Gastroesophageal sphincter (tissue), 4 donors: ENCODE measurements around the gene CBX7. TPM values are rescaled to one million over a fixed set of nuclear protein-coding genes. Genes with fewer than 3 reads are reported as not detected.

Source experiments
- ATAC-seq: fragments of 150-250 bp; one replicate; pipeline ENCODE4 v1.9.1; 2016; ENCODE audit warnings: mild to moderate bottlenecking, moderate library complexity
- H3K27ac ChIP-seq, 4 donors: fragments of 200-600 bp; sonication (generic) in 3 of 4; 1 replicate in 3 of 4; 2 replicates in 1 of 4; pipeline ENCODE4 v1.5.1; 2016 to 2019
- H3K27me3 ChIP-seq: fragments of 200-600 bp; sonication (generic); one replicate; pipeline ENCODE4 v1.5.1; 2019
- H3K36me3 ChIP-seq, 2 donors: fragments of 200-600 bp; sonication (generic); one replicate each; pipeline ENCODE4 v1.5.1; 2019; ENCODE audit warnings: control low read depth in 1 of 2
- H3K4me1 ChIP-seq, 3 donors: fragments of 200-600 bp; sonication (generic); 1 replicate in 2 of 3; 2 replicates in 1 of 3; pipeline ENCODE4 v1.5.1; 2016 to 2019; ENCODE audit warnings: control low read depth in 2 of 3
- H3K4me3 ChIP-seq, 2 donors: fragments of 200-600 bp; sonication (generic); one replicate each; pipeline ENCODE4 v1.5.1; 2019; ENCODE audit warnings: mild to moderate bottlenecking in 1 of 2, moderate library complexity in 1 of 2
- H3K9me3 ChIP-seq, 3 donors: fragments of 200-600 bp; sonication (generic); one replicate each; pipeline ENCODE4 v1.5.1; 2017 to 2019; ENCODE audit warnings: control low read depth in 2 of 3
- EP300 ChIP-seq: sonication (generic); formaldehyde crosslinking; IDR thresholded peaks from one replicate; pipeline ENCODE4 v1.6.1; 2017; ENCODE audit warnings: antibody characterized with exemption, mild to moderate bottlenecking
- POLR2A ChIP-seq, 2 donors: fragments of 450-650 bp; IDR thresholded peaks; one replicate each; pipeline ENCODE4 v1.6.1; 2017; ENCODE audit warnings: antibody characterized with exemption in 2 of 2, mild to moderate bottlenecking in 2 of 2, moderate library complexity in 1 of 2
- POLR2AphosphoS5 ChIP-seq: sonication (generic); formaldehyde crosslinking; IDR thresholded peaks from one replicate; pipeline ENCODE4 v1.6.1; 2017; ENCODE audit warnings: antibody characterized with exemption
- WGBS, 2 donors: methylation state at CpG; one replicate each; pipeline ENCODE4 v1.1.5; 2018; ENCODE audit warnings: low coverage in 1 of 2; 5-methylcytosine and 5-hydroxymethylcytosine counted together
- total RNA-seq, 4 donors: library from RNA; depleted of rRNA; stranded (reverse); fragments of >200 nt; gene quantifications; one replicate each; pipeline ENCODE4 v1.1.0, GENCODE V29; 2016
- TF ChIP-seq, protein P1 (sequence below), 4 experiments: fragments of 200-600 bp in 2 of 4; fragments of 450-650 bp in 2 of 4; sonication (generic) in 1 of 4; IDR thresholded peaks; one replicate each; pipeline ENCODE4 v1.5.1; 2017 to 2019; ENCODE audit warnings: antibody characterized with exemption in 4 of 4, mild to moderate bottlenecking in 2 of 4, moderate library complexity in 2 of 4

CBX7 gene
- total RNA-seq, 4 donors from 2014 or later = 102 to 223 (median 171) TPM

DNA sequence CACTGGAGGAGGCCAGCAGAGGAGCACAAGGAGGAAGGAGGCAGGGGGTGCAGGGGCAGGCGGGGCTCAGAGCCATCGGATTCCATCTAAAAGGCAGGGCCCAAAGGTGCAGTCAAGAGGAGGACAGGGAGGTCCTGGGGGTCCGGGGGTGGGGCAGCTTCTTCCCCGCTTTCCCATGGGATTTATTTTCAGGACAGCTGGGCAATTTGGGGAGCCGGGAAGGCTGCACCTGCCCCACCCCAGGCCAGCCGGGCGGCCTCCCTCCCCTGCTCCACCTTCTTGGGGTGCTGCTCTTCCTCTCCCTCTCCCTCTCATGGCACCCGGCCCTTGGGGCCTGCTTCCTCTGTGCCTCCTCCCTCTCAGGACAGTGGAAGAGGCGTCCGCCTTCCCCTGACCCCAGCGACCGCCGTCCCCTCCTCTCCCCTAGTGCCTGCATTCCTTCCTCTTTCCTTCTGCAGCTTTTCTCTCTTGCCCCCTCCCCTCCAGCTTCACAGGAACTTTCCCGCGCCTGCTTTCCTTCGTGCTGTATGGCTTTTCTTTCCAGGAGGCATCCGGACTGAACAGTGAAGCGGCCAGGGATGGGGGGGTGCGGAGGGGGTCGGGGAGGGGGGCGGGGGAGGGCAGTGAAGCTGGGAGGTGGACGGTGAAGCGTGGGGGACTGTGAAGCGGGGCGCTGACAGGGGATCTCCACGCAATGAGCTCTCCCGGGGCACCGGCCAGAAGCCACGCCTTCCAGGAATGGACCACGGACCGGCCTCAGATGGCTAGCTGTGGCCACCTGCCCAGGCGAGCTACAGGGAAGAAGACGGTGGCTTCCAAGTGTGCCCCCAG, 28.5 kb downstream of the CBX7 start:
- no peak overlapping the region for H3K4me3 ChIP-seq
- peaks cover 0 to 8% of the 10 kb centered on the region in 2 donors for H3K36me3 ChIP-seq
- no peaks in the 10 kb centered on the region for H3K9me3 ChIP-seq
- H3K27ac ChIP-seq = no peak overlapping the region
- TF ChIP-seq, protein P1, sequence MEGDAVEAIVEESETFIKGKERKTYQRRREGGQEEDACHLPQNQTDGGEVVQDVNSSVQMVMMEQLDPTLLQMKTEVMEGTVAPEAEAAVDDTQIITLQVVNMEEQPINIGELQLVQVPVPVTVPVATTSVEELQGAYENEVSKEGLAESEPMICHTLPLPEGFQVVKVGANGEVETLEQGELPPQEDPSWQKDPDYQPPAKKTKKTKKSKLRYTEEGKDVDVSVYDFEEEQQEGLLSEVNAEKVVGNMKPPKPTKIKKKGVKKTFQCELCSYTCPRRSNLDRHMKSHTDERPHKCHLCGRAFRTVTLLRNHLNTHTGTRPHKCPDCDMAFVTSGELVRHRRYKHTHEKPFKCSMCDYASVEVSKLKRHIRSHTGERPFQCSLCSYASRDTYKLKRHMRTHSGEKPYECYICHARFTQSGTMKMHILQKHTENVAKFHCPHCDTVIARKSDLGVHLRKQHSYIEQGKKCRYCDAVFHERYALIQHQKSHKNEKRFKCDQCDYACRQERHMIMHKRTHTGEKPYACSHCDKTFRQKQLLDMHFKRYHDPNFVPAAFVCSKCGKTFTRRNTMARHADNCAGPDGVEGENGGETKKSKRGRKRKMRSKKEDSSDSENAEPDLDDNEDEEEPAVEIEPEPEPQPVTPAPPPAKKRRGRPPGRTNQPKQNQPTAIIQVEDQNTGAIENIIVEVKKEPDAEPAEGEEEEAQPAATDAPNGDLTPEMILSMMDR (IDR thresholded peaks at IDR 0.05) = no peak
- TF ChIP-seq EP300 (no peak), POLR2AphosphoS5 (no peak), POLR2A (IDR thresholded peaks at IDR 0.05) (no peak)
- no peaks in the 10 kb centered on the region for H3K27me3 ChIP-seq
- ATAC-seq = no peak
- WGBS, 2 donors = 18 to 23% methylated on average over 10 to 16 of the region's 33 CpGs
- H3K4me1 ChIP-seq = peaks cover 0 to 11% (median 0%) of the 10 kb centered on the region in 3 donors

DNA sequence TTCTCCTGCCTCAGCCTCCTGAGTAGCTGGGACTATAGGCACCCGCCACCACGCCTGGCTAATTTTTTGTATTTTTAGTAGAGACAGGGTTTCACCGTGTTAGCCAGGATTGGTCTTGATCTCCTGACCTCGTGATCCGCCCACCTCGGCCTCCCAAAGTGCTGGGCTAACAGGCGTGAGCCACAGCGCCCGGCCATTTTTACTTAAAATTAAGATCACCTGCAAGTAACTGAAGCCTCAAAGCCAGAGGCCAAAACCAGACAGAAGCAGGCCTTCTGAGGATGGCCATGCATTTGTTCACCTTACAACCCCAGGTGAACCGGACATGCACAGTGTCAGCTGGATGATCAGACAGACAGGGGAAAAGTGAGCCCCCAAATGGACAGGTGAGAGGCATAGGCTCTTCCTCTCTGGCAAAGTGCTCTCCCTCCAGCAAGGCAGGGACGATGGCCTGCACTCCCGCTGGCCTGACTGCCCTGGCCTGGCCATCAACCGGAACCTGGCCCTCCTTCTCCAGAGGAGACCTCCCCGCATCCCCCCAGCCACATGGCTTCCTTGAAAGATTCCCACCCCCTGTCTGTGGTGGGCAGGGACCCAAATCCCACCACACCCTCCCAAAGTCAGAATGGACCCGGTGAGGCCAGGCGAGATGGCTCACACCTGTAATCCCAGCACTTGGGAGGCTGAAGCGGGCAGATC, 29.6 kb downstream of the CBX7 start:
- H3K9me3 ChIP-seq = no peaks in the 10 kb centered on the region
- no peak for ATAC-seq
- no peaks in the 10 kb centered on the region for H3K27me3 ChIP-seq
- peaks cover 0 to 3% of the 10 kb centered on the region in 2 donors for H3K36me3 ChIP-seq
- TF ChIP-seq POLR2AphosphoS5 = no peak
- TF ChIP-seq POLR2A (IDR thresholded peaks at IDR 0.05) = no peak
- no peak for TF ChIP-seq EP300
- TF ChIP-seq, protein P1 (IDR thresholded peaks at IDR 0.05) = no peak
- peaks cover 0 to 11% (median 0%) of the 10 kb centered on the region in 3 donors for H3K4me1 ChIP-seq
- H3K27ac ChIP-seq = no peak overlapping the region
- 77% methylated on average over 5 of the region's 17 CpGs; no CpG with 5 or more reads in 1 of the 2 donors for WGBS, 2 donors
- no peak overlapping the region for H3K4me3 ChIP-seq

DNA sequence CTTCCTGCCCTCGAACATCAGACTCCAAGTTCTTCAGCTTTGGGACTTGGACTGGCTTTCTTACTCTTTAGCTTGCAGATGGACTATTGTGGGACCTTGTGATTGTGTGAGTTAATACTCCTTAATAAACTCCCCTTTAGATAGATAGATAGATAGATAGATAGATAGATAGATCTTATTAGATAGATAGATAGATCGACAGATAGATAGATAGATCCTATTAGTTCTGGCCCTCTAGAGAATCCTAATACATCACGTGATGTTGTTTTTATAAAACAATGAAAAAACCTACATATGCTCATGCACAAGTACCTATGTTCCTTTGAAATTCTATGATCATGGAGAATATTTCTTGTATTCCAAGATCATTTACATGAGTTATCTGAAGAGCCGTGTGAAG, 31.5 kb downstream of the CBX7 start:
- Histone ChIP-seq H3K36me3 (peaks cover 0 to 3% of the 10 kb centered on the region in 2 donors), H3K9me3 (no peaks in the 10 kb centered on the region), H3K27me3 (peaks cover 8% of the 10 kb centered on the region), H3K27ac (no peak overlapping the region), H3K4me1 (peaks cover 0 to 11% (median 0%) of the 10 kb centered on the region in 3 donors), H3K4me3 (no peak overlapping the region)
- TF ChIP-seq EP300 (no peak), POLR2AphosphoS5 (no peak), POLR2A (IDR thresholded peaks at IDR 0.05) (no peak)
- TF ChIP-seq, protein P1 (IDR thresholded peaks at IDR 0.05) = no peak
- 82 to 94% methylated on average over 3 to 4 of the region's 4 CpGs for WGBS, 2 donors
- ATAC-seq = no peak

DNA sequence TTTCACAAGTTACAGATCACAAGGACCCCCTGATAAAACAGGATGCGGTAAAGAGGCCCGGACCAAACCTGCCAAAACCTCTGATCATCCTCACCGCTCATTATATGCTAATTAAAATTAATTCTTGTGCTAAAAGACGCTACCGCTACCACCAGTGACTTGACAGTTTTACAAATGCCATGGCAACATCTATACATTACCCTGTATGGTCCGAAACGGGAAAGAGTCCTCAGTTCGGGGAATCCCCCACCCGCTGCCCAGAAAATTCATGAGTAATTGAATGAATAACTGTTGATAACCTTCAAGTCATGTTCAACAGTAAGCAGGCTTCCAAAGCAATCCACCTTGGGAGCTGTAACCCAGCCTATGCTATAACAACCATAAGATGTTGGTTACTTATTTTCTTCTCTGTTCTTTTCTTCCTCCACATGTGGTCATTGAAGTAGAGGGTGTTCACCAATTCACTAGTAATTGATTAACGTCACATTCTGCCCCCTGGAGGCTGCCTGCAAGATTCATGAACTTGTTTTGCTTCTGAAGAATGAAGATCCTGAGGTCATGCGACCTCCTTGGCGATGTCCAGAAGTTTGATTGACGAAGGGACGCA, 34.8 kb downstream of the CBX7 start:
- Histone ChIP-seq H3K27me3 (peaks cover 21% of the 10 kb centered on the region), H3K4me1 (no peaks in the 10 kb centered on the region), H3K27ac (no peak overlapping the region), H3K36me3 (peaks cover 0 to 3% of the 10 kb centered on the region in 2 donors), H3K9me3 (no peaks in the 10 kb centered on the region), H3K4me3 (no peak overlapping the region)
- WGBS, 2 donors = 63 to 69% methylated on average over 10 to 13 of the region's 14 CpGs
- ATAC-seq = no peak
- TF ChIP-seq, protein P1 (IDR thresholded peaks at IDR 0.05) = peak in 3 of 4 experiments; percentile 19 to 43 (median 23)
- TF ChIP-seq POLR2A (IDR thresholded peaks at IDR 0.05) = no peak
